Left ventricle myocardium inferior (tissue), 1 donor: ENCODE data around the gene PIK3R5. TPM values are rescaled to one million over a fixed set of nuclear protein-coding genes. Genes with fewer than 3 reads are reported as not detected.

Source experiments
- DNase-seq: peaks from one replicate; pipeline ENCODE4 v3.0.0-alpha.2; 2020
- H3K27ac ChIP-seq: fragments of 200-600 bp; replicated peaks from 2 replicates; pipeline ENCODE4 v1.8.0; 2021
- H3K27me3 ChIP-seq: fragments of 200-600 bp; 2 replicates; pipeline ENCODE4 v1.8.0; 2021; ENCODE audit warnings: low read depth
- H3K36me3 ChIP-seq: fragments of 200-600 bp; 2 replicates; pipeline ENCODE4 v1.8.0; 2021
- H3K4me1 ChIP-seq: fragments of 200-600 bp; 2 replicates; pipeline ENCODE4 v1.8.0; 2021
- H3K4me3 ChIP-seq: fragments of 200-600 bp; 2 replicates; pipeline ENCODE4 v1.8.0; 2021; ENCODE audit warnings: mild to moderate bottlenecking, moderate library complexity
- H3K9me3 ChIP-seq: fragments of 200-600 bp; replicated peaks from 2 replicates; pipeline ENCODE4 v1.8.0; 2021
- intact Hi-C: fragments of 100-400 bp; cut with micrococcal nuclease; formaldehyde crosslinking; loops from one replicate; pipeline ENCODE4 v1.11.0; 2022
- total RNA-seq: library from RNA; stranded (reverse); fragmentation: NEBNext Ultra II Directional; extraction: Animal tissue kit (Norgen Biotek cat#: 25700); gene quantifications from one replicate; pipeline ENCODE4 v1.2.1, GENCODE V29; 2021
- TF ChIP-seq, protein P1 (sequence below): fragments of 200-600 bp; IDR thresholded peaks from 2 replicates; pipeline ENCODE4 v1.8.0; 2021; ENCODE audit warnings: antibody characterized with exemption, mild to moderate bottlenecking, borderline replicate concordance
- donor health status: DM: no; HTN: yes; CAD: no; lungs with severe emphysema.

PIK3R5 gene
- total RNA-seq, 1 donor from 2014 or later = 2.7 TPM

- no peak overlapping the region for H3K27ac ChIP-seq
- intact Hi-C loops = no loop called here
- TF ChIP-seq, protein P1, sequence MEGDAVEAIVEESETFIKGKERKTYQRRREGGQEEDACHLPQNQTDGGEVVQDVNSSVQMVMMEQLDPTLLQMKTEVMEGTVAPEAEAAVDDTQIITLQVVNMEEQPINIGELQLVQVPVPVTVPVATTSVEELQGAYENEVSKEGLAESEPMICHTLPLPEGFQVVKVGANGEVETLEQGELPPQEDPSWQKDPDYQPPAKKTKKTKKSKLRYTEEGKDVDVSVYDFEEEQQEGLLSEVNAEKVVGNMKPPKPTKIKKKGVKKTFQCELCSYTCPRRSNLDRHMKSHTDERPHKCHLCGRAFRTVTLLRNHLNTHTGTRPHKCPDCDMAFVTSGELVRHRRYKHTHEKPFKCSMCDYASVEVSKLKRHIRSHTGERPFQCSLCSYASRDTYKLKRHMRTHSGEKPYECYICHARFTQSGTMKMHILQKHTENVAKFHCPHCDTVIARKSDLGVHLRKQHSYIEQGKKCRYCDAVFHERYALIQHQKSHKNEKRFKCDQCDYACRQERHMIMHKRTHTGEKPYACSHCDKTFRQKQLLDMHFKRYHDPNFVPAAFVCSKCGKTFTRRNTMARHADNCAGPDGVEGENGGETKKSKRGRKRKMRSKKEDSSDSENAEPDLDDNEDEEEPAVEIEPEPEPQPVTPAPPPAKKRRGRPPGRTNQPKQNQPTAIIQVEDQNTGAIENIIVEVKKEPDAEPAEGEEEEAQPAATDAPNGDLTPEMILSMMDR = no peak
- peaks cover 49% of the 10 kb centered on the region for H3K27me3 ChIP-seq
- H3K36me3 ChIP-seq = no peaks in the 10 kb centered on the region
- peaks cover 6% of the 10 kb centered on the region for H3K4me1 ChIP-seq
- H3K9me3 ChIP-seq = peaks cover 9% of the 10 kb centered on the region
- no peak overlapping the region for H3K4me3 ChIP-seq
- DNase-seq = no peak
Measured at GRCh38 chr17:8949061-8949661, 16.3 kb downstream of the PIK3R5 start.

DNA sequence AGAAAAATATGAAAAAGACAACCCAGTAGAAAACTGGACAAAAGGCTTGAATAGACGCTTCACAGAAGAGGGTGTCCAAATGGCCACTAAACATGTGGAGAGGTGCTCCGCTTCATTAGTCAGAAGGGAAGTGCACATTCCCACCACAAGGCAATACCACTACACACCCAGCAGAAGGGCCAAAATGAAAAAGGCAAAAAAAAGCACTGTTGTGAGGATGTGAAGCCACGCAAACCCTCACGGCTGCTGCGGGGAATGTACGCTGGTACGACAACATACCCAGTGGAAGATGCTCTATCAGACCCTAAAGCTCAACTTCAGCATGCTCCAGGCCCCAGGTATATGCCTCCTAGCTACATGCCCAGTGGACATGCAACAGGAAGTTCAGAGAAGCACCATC lies 17.0 kb downstream of the PIK3R5 start:
- Histone ChIP-seq H3K4me1 (peaks cover 6% of the 10 kb centered on the region), H3K27ac (no peak overlapping the region), H3K9me3 (peaks cover 12% of the 10 kb centered on the region), H3K4me3 (no peak overlapping the region), H3K27me3 (peaks cover 47% of the 10 kb centered on the region), H3K36me3 (no peaks in the 10 kb centered on the region)
- TF ChIP-seq, protein P1 = no peak
- intact Hi-C loops = no loop called here
- DNase-seq = no peak

GRCh38 chr17:8947201-8947600 lies 18.3 kb downstream of the PIK3R5 start:
- H3K4me1 ChIP-seq = peaks cover 6% of the 10 kb centered on the region
- intact Hi-C loops = no loop called here
- peaks cover 46% of the 10 kb centered on the region for H3K27me3 ChIP-seq
- DNase-seq = no peak
- peaks cover 12% of the 10 kb centered on the region for H3K9me3 ChIP-seq
- no peaks in the 10 kb centered on the region for H3K36me3 ChIP-seq
- H3K27ac ChIP-seq = no peak overlapping the region
- H3K4me3 ChIP-seq = no peak overlapping the region
- TF ChIP-seq, protein P1 = no peak

DNA sequence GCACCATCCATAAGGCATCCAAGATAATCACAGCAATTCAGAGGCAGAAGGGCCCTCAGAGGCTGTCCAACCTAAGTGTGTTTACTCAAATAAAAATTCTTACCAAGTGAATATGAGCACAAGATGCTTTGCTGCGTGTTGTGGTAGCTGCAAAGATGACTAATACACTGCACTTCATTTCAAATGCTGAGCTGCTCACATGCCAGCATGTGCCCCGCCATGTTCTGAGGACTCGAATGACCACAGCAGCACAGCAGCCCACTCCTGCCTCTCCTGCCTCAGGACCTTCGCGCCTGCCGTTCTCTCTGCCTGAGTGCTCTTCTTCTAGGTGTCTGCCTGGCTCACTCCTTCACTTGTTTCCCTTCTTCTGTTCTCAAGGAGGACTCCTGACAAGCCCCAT lies 19.0 kb downstream of the PIK3R5 start:
- no peak for DNase-seq
- H3K36me3 ChIP-seq = no peaks in the 10 kb centered on the region
- TF ChIP-seq, protein P1 = no peak
- H3K27me3 ChIP-seq = peaks cover 53% of the 10 kb centered on the region
- H3K4me3 ChIP-seq = no peak overlapping the region
- H3K9me3 ChIP-seq = peaks cover 7% of the 10 kb centered on the region
- H3K27ac ChIP-seq = no peak overlapping the region
- intact Hi-C loops = no loop called here
- H3K4me1 ChIP-seq = peaks cover 6% of the 10 kb centered on the region

DNA sequence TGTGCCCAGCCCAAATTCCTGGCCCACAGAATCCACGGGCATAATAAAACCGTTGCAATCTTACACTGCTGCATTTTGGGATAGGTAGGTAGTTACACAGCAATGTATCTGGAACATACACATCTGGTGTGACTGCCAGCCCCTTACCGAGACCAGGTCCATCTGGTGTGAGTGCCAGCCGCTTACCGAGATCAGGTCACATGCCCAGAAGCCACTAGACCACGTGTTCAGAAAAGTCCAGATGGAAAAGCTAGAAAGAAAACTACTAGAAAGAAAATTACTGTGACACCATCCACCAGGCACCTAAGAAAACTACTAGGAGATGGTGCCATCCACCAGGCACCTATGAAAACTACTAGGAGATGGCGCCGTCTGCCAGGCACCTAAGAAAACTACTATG lies 19.4 kb downstream of the PIK3R5 start:
- intact Hi-C loops = no loop called here
- no peaks in the 10 kb centered on the region for H3K36me3 ChIP-seq
- H3K27me3 ChIP-seq = peaks cover 57% of the 10 kb centered on the region
- H3K9me3 ChIP-seq = peaks cover 7% of the 10 kb centered on the region
- no peak overlapping the region for H3K4me3 ChIP-seq
- H3K4me1 ChIP-seq = peaks cover 6% of the 10 kb centered on the region
- H3K27ac ChIP-seq = no peak overlapping the region
- TF ChIP-seq, protein P1 = no peak
- no peak for DNase-seq

- intact Hi-C loops = no loop called here
- H3K27me3 ChIP-seq = peaks cover 70% of the 10 kb centered on the region
- peak overlapping the region; percentile 8 for H3K27ac ChIP-seq
- H3K4me3 ChIP-seq = no peak overlapping the region
- peaks cover 6% of the 10 kb centered on the region for H3K4me1 ChIP-seq
- H3K9me3 ChIP-seq = peaks cover 7% of the 10 kb centered on the region
- TF ChIP-seq, protein P1 = no peak
- H3K36me3 ChIP-seq = no peaks in the 10 kb centered on the region
- DNase-seq = no peak
Measured at GRCh38 chr17:8944748-8945147, 20.8 kb downstream of the PIK3R5 start.
